GM12872 (cell line): ENCODE results near the gene GET4.

Experiments
- CTCF ChIP-seq: IDR thresholded peaks from 3 replicates; pipeline ENCODE4 v1.5.1; 2011; ENCODE audit warnings: low read depth, mild to moderate bottlenecking, low read length, moderate library complexity; ENCODE audit not compliant: insufficient read depth

The GET4 gene

GRCh38 chr7:887488-887820, 11.1 kb downstream of the GET4 start:
- TF ChIP-seq CTCF: no peak

- no peak for TF ChIP-seq CTCF
Measured at GRCh38 chr7:888081-889024, 12.0 kb downstream of the GET4 start.

GRCh38 chr7:889025-889390, 12.7 kb downstream of the GET4 start:
- TF ChIP-seq CTCF: no peak

- no peak for TF ChIP-seq CTCF
Measured at GRCh38 chr7:889391-889790, 13.0 kb downstream of the GET4 start.

- no peak for TF ChIP-seq CTCF
Measured at GRCh38 chr7:890868-891267, 14.5 kb downstream of the GET4 start.

- TF ChIP-seq CTCF: no peak
Measured at GRCh38 chr7:891291-891690, 14.9 kb downstream of the GET4 start.

- no peak for TF ChIP-seq CTCF
Measured at GRCh38 chr7:891805-892204, 15.5 kb downstream of the GET4 start.
